GM12801 (cell line): Measurements from ENCODE around the gene TBC1D8.

ENCODE experiments used
- CTCF ChIP-seq: IDR thresholded peaks from one replicate; pipeline ENCODE4 v1.5.1; 2011; ENCODE audit warnings: control low read depth; ENCODE audit not compliant: insufficient read length; ENCODE audit errors: extremely low read depth

Gene TBC1D8

DNA sequence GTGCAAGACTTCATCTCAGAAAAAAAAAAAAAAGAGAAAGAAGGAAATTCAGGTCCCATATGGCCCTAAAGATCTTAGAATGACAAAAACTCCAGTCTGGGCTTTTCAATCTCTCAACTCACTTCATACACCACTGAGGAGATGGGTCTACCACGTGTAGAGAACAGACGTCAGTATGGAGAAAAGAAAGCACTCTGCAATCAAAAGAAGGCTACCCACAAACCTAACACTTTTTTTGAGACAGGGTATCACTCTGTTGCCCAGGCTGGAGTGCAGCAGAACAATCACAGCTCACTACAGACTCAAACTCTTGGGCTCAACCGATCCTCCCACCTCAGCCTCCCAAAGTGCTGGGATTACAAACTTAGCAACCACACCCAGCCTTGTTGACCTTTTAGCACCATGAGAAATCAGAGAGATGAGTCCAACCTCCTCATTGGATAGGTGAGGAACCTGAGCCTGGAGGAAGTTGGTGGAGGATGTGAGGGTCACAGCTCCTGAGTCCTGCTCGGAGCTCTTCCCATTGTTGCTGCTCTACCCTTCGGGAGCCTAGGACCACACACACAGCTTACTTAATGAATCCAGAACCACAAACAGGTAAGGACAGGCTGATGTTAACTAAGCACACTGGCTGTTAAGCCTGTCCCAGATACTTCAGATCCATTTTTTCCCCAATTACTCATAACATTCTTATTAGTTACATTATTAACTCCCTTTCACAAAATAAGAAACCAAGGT, 23.7 kb downstream of the TBC1D8 start:
- TF ChIP-seq CTCF, result no peak

GRCh38 chr2:101125808-101126207, 25.4 kb downstream of the TBC1D8 start:
- TF ChIP-seq CTCF, result no peak

DNA sequence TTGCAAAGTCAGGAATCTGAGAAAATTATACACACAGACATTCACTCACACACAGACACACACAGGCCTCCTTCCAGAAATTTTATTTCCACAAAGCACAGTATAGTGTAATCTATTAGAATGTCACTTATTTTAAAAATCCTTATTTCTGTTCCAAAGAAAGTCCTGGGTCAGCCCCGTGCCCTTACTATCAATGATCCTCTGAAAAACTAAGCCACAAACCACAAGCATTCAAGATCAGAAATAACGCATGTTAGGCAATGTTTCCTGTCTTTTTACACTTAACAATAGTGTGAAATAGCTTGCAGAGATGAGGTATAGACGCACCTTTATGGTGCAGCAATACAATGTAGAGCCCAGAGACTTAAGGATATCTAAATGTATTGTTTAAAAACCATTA, 25.8 kb downstream of the TBC1D8 start:
- TF ChIP-seq CTCF, result no peak

GRCh38 chr2:101124643-101125366, 26.4 kb downstream of the TBC1D8 start:
- TF ChIP-seq CTCF, result no peak

- no peak for TF ChIP-seq CTCF
These were observed 27.2 kb downstream of the TBC1D8 start for GRCh38 chr2:101123795-101124471.

GRCh38 chr2:101121174-101121573, 30.0 kb downstream of the TBC1D8 start:
- TF ChIP-seq CTCF, result no peak

GRCh38 chr2:101120124-101120996, 30.8 kb downstream of the TBC1D8 start:
- TF ChIP-seq CTCF, result no peak
